HG03060 (cell line): ENCODE measurements around the gene PRKAR2B.
"Not testable (repeated sequence)": the region's sequence is repeated elsewhere in the genome, so short reads cannot be mapped to it uniquely, and the experiment has no call there.

ENCODE experiments used
- ATAC-seq: cut with Tn5 transposase; IDR thresholded peaks from one replicate; pipeline ENCODE4 v1.9.1; 2021; ENCODE audit warnings: low read depth, moderate number of reproducible peaks; ENCODE audit not compliant: unreplicated experiment

Gene PRKAR2B

GRCh38 chr7:107026166-107026565, 18.3 kb upstream of the PRKAR2B start:
- ATAC-seq, result no peak

- no peak for ATAC-seq
These were observed 17.3 kb upstream of the PRKAR2B start for GRCh38 chr7:107027208-107027607.

DNA sequence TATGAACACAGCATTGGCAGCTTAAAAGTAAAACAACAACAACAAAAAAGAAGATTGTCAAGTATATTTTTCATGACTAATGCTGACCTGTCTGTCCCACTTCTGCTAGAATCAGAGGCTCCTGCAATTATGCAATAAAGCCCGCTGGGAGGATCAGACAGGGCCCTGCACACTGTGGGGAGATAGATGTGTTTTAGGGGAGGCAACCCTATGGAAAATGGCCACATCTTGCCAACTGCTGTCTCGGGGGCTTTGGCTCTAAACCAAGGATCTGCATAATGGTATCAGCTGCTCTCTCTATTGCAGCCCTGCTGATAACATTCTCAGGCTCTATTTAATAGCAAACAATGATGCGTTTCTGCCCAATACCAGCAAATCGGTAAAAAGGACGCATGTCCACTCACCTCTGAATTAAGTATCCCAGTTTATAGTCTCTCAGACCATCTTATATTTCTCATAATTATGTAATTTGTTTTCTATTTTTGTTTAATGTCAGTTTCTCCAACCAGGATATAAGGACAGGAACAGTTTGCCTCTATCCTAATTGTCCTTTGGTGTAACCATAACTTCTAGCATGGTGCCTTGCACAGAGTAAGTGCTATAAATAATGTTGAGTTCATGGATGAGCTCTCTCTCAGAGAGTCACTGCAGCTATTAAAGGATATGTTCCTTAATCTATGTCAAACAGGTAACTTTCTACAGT, 15.3 kb upstream of the PRKAR2B start:
- ATAC-seq, result no peak

DNA sequence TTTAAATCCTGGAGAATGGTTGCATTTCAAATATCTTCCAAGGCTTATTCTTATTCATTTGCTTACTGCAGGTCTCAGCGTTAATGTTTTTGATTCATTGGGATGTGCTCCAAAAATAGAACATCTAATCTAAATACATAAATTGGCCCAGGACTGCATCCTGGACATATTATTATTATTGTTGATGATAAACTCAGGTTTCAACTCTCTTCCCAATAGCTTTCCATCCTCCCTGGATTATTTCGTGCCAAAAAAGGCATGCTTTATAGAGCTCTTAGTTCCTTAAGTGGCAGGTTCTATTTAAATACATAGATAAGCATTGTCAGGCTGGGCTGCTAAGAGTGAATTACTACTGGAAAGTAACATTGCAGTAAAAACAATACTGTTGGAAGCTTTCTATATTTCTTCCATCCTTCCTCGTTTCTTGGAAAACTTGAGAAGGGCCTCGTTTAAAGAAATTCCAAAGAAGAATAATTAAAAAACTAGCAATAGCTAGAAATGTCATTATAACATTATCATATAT, 14.7 kb upstream of the PRKAR2B start:
- no peak for ATAC-seq

DNA sequence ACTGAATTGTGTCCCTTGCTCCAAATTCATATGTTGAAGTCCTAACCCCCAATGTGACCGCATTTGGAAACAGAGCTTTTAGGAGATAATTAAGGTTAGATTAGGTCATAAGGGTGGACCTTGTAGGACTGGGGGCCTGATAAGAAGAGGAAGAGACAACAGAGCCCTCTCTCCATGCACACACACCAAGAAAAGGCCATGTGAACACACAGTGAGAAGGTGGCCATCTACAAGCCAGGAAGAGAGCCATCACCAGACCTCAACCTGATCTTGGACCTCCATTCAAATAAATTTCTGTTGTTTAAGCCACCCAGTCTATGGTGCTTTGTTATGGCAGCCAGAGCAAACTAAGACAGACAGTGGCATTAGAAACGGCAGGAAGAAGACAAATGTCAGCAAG, 12.5 kb upstream of the PRKAR2B start:
- ATAC-seq, result no peak

DNA sequence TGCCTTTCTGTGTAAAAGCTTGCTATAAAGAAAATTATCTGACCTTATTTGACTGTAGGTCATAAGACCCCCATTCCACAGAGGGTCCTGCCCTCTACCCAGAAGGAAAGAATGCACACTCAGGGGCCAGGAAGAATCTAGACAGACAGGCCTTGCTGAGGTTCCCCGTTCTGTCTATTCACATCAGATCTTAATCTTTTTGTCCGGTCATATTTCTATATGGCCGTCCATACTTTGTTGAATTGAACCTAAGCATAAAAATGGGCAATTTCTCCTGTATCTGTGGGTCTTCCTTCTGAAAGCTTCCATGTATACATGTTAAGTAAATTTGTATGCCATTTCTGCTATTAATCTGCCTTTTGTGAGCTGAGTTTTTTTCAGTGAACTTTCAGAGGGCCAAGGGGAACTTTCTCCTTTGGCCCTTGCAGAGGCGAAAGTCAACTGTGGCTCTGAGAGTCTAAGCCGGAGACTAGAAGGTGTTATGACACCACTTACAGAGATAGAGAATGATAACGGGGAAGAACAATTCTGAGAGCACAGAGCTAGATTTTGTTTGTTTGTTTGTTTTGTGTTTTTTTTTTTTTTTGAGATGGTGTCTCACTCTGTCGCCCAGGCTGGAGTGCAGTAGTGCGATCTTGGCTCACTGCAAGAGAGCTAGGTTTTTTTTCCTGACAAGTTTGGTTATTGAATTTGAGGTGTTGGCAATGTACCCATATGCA, 11.6 kb upstream of the PRKAR2B start:
- no peak for ATAC-seq

DNA sequence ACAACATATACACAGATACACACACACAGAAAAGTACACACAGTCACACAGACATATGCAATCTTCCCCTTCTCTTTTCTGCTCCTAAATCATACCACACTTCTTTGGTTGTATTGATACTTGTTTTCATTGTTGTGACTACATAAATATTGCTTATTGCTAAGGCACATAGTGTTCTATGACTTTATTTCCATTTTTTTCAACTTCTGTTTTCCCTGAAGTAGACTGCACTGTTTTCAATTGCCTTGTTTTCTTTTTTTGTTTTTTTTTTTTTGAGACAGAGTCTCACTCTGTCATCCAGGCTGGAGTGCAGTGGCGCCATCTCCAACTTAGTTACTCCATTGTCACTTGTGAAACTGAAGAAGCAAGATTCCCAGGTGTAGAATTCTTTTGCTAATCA, 10.0 kb upstream of the PRKAR2B start:
- no peak for ATAC-seq

GRCh38 chr7:107035446-107035845, 9.1 kb upstream of the PRKAR2B start:
- ATAC-seq, result no peak

- no peak for ATAC-seq
These were observed 8.0 kb upstream of the PRKAR2B start for GRCh38 chr7:107036535-107036934.

- no peak for ATAC-seq
These were observed 6.5 kb upstream of the PRKAR2B start for GRCh38 chr7:107037717-107038603.

DNA sequence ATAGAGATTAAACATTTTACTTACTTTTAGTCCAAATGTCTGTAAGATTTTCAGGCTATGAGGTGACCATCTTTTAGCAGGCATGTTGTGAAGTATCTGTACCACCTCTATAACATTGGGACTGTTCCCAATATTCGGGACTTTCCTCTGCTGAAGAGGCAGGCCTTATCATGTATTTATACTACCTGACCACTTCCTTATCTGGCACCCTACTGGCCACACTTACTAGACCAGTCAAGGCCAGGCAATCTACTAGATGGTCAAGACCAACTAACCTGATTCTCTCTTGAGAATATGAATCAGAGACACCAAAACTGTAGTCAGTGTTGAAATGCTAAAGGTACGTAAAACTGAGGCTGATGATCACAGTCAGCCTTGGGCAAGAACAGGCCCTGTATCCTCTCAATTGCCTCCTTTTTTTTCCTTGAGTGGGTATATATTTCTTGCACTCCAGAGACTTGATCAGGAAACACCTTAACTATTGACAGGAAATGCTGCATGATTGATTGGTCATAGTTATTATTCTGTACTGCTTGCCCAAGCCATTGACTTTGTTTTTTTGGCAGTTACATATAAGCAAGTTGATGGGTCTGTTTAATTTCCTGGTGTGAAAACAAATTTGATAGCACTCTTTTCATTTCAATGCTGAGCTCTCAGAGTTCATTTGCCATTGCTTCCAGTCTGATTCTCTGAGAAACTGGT, 5.2 kb upstream of the PRKAR2B start:
- ATAC-seq, result no peak

GRCh38 chr7:107041097-107041496, 3.4 kb upstream of the PRKAR2B start:
- ATAC-seq, result no peak

- ATAC-seq, result not testable (repeated sequence)
These were observed 2.7 kb upstream of the PRKAR2B start for GRCh38 chr7:107041764-107042163.

DNA sequence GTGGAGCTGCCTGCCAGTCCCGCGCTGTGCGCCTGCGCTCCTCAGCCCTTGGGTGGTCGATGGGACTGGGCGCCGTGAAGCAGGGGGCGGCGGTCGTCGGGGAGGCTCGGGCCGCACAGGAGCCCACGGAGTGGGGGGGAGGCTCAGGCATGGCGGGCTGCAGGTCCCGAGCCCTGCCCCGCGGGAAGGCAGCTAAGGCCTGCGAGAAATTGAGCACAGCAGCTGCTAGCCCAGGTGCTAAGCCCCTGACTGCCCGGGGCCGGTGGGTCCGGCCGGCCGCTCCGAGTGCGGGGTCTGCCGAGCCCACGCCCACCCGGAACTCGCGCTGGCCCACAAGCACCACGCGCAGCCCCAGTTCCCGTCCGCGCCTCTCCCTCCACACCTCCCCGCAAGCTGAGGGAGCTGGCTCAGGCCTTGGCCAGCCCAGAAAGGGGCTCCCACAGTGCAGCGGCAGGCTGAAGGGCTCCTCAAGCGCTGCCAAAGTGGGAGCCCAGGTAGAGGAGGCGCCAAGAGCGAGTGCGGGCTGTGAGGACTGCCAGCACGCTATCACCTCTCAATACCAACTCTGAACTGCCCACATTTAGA, 2.1 kb upstream of the PRKAR2B start:
- not testable (repeated sequence) for ATAC-seq

GRCh38 chr7:107043491-107043890, 1.0 kb upstream of the PRKAR2B start:
- ATAC-seq, result no peak

DNA sequence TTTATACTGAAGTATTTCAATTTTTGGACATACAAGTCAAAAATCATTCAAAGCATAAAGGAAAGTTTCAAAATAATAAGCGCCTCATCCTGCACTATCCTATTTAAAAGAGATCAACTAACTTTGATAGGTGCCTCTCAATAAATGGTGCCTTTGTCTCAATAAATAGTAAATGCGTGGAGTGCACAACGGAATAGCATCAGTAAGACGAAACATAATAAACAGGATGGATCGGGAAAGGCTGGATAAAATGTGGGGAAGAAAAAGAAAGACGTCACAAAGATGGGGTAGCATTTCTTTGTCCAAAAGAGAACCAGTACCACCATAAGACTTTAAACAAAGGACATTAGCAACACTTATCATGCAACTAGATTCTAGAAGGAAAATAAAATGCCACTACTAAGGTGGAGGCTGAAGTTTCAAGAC, 571 bp upstream of the PRKAR2B start:
- ATAC-seq, result no peak

GRCh38 chr7:107045195-107045960, 873 bp downstream of the PRKAR2B start:
- ATAC-seq, result no peak

- no peak for ATAC-seq
These were observed 1.5 kb downstream of the PRKAR2B start for GRCh38 chr7:107045980-107046379.
